ENCODE data around the gene KCTD13. TPM values are rescaled to one million over a fixed set of nuclear protein-coding genes. Genes with fewer than 3 reads are reported as not detected.

KCTD13 gene
- polyA plus RNA-seq, 1 of the 3 experiments (the other 2 are of a cell fraction) = 31.0 TPM

GRCh38 chr16:29921034-29921385, 5.0 kb downstream of the KCTD13 start:
- H3K9me3 ChIP-seq = no peaks in the 10 kb centered on the region
- peaks cover 6 to 10% of the 10 kb centered on the region in 2 experiments; a peak in 1 of 4 replicates for H3K4me1 ChIP-seq (ENCODE audit: control insufficient read depth in 1 of 2, insufficient read depth in 2 of 2, low read depth in 1 of 2, low read length in 1 of 2)
- H3K9me2 ChIP-seq = no peaks in the 10 kb centered on the region
- DNase-seq = no peak
- ChIA-PET CTCF (interaction anchor here (1.0 to 1.3 kb wide), 2 partner anchors 20 to 73 kb away, joined by 3 to 5 read pairs; no protein-coding TSS in a partner anchor), POLR2A (interaction anchor here (0.6 to 1.0 kb wide), 2 partner anchors 19 to 41 kb away, joined by 3 read pairs; partner anchors contain the start of gene TMEM219)
- no peak overlapping the region for H2AFZ ChIP-seq (ENCODE audit: low read depth)
- TF ChIP-seq TAF1 (IDR thresholded peaks at IDR 0.05; ENCODE audit: borderline replicate concordance, low read depth, low read length) (no peak), USF2 (IDR thresholded peaks at IDR 0.05; ENCODE audit: borderline replicate concordance, low read depth, low read length) (no peak), EP300 (IDR thresholded peaks at IDR 0.05; ENCODE audit: borderline replicate concordance in 1 of 2, low read depth in 1 of 2, low read length in 1 of 2) (no peak), MEF2A (IDR thresholded peaks at IDR 0.05; ENCODE audit: borderline replicate concordance, low read depth) (no peak), YY1 (IDR thresholded peaks at IDR 0.05; ENCODE audit: low read depth) (no peak), GATA2 (CRISPR knock-in tag; IDR thresholded peaks at IDR 0.05) (no peak), USF1 (IDR thresholded peaks at IDR 0.05; ENCODE audit: borderline replicate concordance, low read depth) (no peak)
- TF ChIP-seq, protein P1, sequence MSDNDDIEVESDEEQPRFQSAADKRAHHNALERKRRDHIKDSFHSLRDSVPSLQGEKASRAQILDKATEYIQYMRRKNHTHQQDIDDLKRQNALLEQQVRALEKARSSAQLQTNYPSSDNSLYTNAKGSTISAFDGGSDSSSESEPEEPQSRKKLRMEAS (IDR thresholded peaks at IDR 0.05; ENCODE audit: low read depth) = no peak
- TF ChIP-seq, protein P2, sequence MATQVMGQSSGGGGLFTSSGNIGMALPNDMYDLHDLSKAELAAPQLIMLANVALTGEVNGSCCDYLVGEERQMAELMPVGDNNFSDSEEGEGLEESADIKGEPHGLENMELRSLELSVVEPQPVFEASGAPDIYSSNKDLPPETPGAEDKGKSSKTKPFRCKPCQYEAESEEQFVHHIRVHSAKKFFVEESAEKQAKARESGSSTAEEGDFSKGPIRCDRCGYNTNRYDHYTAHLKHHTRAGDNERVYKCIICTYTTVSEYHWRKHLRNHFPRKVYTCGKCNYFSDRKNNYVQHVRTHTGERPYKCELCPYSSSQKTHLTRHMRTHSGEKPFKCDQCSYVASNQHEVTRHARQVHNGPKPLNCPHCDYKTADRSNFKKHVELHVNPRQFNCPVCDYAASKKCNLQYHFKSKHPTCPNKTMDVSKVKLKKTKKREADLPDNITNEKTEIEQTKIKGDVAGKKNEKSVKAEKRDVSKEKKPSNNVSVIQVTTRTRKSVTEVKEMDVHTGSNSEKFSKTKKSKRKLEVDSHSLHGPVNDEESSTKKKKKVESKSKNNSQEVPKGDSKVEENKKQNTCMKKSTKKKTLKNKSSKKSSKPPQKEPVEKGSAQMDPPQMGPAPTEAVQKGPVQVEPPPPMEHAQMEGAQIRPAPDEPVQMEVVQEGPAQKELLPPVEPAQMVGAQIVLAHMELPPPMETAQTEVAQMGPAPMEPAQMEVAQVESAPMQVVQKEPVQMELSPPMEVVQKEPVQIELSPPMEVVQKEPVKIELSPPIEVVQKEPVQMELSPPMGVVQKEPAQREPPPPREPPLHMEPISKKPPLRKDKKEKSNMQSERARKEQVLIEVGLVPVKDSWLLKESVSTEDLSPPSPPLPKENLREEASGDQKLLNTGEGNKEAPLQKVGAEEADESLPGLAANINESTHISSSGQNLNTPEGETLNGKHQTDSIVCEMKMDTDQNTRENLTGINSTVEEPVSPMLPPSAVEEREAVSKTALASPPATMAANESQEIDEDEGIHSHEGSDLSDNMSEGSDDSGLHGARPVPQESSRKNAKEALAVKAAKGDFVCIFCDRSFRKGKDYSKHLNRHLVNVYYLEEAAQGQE (IDR thresholded peaks at IDR 0.05; ENCODE audit: low read depth, low read length) = no peak
- 94% methylated on average over 3 of the region's 3 CpGs for WGBS (ENCODE audit: low lambda C conversion rate)
- no peak overlapping the region for H3K4me3 ChIP-seq (ENCODE audit: low read depth in 2 of 2, low read length in 1 of 2)
- no peaks in the 10 kb centered on the region for H3K27me3 ChIP-seq (ENCODE audit: insufficient read depth)
- H3K79me2 ChIP-seq (ENCODE audit: insufficient read depth) = peaks cover 73% of the 10 kb centered on the region
- H3K27ac ChIP-seq (ENCODE audit: low read depth in 2 of 2, low read length in 1 of 2) = no peak overlapping the region
- peaks cover 30 to 36% of the 10 kb centered on the region in 2 experiments for H3K36me3 ChIP-seq (replicated peaks in 1 of 2; ENCODE audit: control insufficient read depth in 1 of 2, insufficient read depth in 2 of 2, low read length in 1 of 2)
- no peaks in the 10 kb centered on the region for H3F3A ChIP-seq (replicated peaks; ENCODE audit: insufficient read depth)
- no peaks in the 10 kb centered on the region; the same call in 1 of the 2 replicates for H4K20me1 ChIP-seq (ENCODE audit: insufficient read depth)
- H3K4me2 ChIP-seq = no peak overlapping the region
- H3K9ac ChIP-seq = no peak overlapping the region

Data from SK-N-SH (cell line).